PC-9 (cell line): ENCODE data around the gene SUGCT. TPM values are rescaled to one million over a fixed set of nuclear protein-coding genes. Genes with fewer than 3 reads are reported as not detected.

ENCODE experiments used
- BruUV-seq: library from RNA; stranded (reverse); fragments of 400-500 nt; replicated peaks from 2 replicates; lab custom pipeline; 2021; lab: Mats Ljungman, UMichigan
- CTCF ChIA-PET: fragments of 300-600 bp; sonication (Branson Sonifier 250); formaldehyde crosslinking; loops from one replicate; lab custom pipeline; 2022; ENCODE audit warnings: antibody characterized with exemption; lab: Charles Lee
- POLR2A ChIA-PET: fragments of 300-600 bp; sonication (Branson Sonifier 250); formaldehyde crosslinking; loops from one replicate; lab custom pipeline; 2022; ENCODE audit warnings: antibody characterized with exemption; ENCODE audit not compliant: unreplicated experiment; lab: Charles Lee
- DNase-seq, 2 experiments: peaks; one replicate each; pipeline versions ENCODE4 v3.0.0 to v3.0.0-alpha.2; 2015 to 2022; ENCODE audit warnings: mixed read lengths in 1 of 2
- H2AFZ ChIP-seq: fragments of 200-600 bp; sonication (generic); 2 replicates; pipeline ENCODE4 v1.8.1; 2017; ENCODE audit warnings: antibody characterized with exemption
- H3F3A ChIP-seq: fragments of 200-600 bp; sonication (generic); 2 replicates; pipeline ENCODE4 v1.8.1; 2017; ENCODE audit warnings: antibody characterized with exemption, mild to moderate bottlenecking, low read depth; ENCODE audit not compliant: insufficient read depth
- H3K27ac ChIP-seq: fragments of 200-600 bp; sonication (generic); 2 replicates; pipeline ENCODE4 v1.6.1; 2016; ENCODE audit warnings: mixed run types
- H3K27me3 ChIP-seq: fragments of 200-600 bp; sonication (generic); 2 replicates; pipeline ENCODE4 v1.6.1; 2016; ENCODE audit warnings: low read depth, mixed run types; ENCODE audit not compliant: insufficient read depth
- H3K36me3 ChIP-seq: fragments of 200-600 bp; sonication (generic); 2 replicates; pipeline ENCODE4 v1.6.1; 2016; ENCODE audit warnings: low read depth, mixed run types
- H3K4me1 ChIP-seq: fragments of 200-600 bp; sonication (generic); replicated peaks from 2 replicates; pipeline ENCODE4 v1.6.1; 2016; ENCODE audit warnings: mixed run types; ENCODE audit not compliant: insufficient read depth
- H3K4me2 ChIP-seq: fragments of 200-600 bp; sonication (generic); 2 replicates; pipeline ENCODE4 v1.6.1; 2017; ENCODE audit warnings: mixed run types
- H3K4me3 ChIP-seq: fragments of 200-600 bp; sonication (generic); 2 replicates; pipeline ENCODE4 v1.6.1; 2016; ENCODE audit warnings: mixed run types
- H3K79me2 ChIP-seq: fragments of 200-600 bp; sonication (generic); 2 replicates; pipeline ENCODE4 v1.6.1; 2017; ENCODE audit warnings: low read depth, mixed run types
- H3K9me2 ChIP-seq: fragments of 200-600 bp; sonication (generic); 2 replicates; pipeline ENCODE4 v1.8.1; 2017; ENCODE audit warnings: mild to moderate bottlenecking; ENCODE audit not compliant: insufficient read depth
- H3K9me3 ChIP-seq: fragments of 200-600 bp; sonication (generic); 2 replicates; pipeline ENCODE4 v1.8.1; 2016; ENCODE audit warnings: low read depth; ENCODE audit not compliant: insufficient read depth
- H4K20me1 ChIP-seq: fragments of 200-600 bp; sonication (generic); 2 replicates; pipeline ENCODE4 v1.8.1; 2017; ENCODE audit not compliant: insufficient read depth
- EZH2 ChIP-seq: fragments of 200-600 bp; sonication (generic); IDR thresholded peaks from 2 replicates; pipeline ENCODE4 v1.8.0; 2017; ENCODE audit warnings: antibody characterized with exemption, low read depth
- intact Hi-C: fragments of 100-400 bp; cut with micrococcal nuclease; formaldehyde crosslinking; loops from one replicate; pipeline ENCODE4 v1.10.0; 2022; ENCODE audit not compliant: unreplicated experiment
- total RNA-seq: library from RNA; stranded (reverse); gene quantifications from 2 replicates; pipeline ENCODE4 v1.2.3, GENCODE V29; 2021
- TF ChIP-seq, protein P1 (sequence below): fragments of 200-600 bp; sonication (generic); conservative IDR thresholded peaks from 2 replicates; pipeline ENCODE4 v1.6.1; 2017; ENCODE audit warnings: mixed run types, antibody characterized with exemption, mild to moderate bottlenecking, moderate library complexity

SUGCT gene
- total RNA-seq, 1 experiment from 2014 or later: 3.5 TPM

DNA sequence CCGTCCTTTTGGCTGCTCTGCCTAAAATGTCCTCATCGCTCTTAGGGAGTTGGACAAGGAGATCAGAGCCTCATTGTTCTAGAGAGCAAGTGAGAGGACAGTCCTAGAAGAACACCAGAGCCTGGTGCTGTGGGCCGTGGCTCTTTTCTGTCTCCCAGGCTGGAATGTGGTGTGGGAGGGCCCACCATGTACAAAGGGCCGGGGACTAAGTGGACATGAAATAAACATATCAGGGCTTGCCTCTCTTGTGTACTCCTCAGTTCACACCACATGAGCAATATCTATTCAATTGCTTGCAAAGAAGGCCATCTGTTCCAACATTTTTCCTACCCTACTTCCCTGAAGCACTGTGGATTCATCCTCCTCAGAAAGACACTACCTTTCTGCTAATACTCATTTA, 510.4 kb downstream of the SUGCT start:
- Histone ChIP-seq H2AFZ (no peak overlapping the region), H4K20me1 (no peaks in the 10 kb centered on the region), H3F3A (no peaks in the 10 kb centered on the region), H3K9me2 (no peaks in the 10 kb centered on the region), H3K79me2 (no peaks in the 10 kb centered on the region), H3K36me3 (no peaks in the 10 kb centered on the region), H3K4me3 (no peak overlapping the region), H3K4me2 (no peak overlapping the region), H3K27ac (no peak overlapping the region), H3K9me3 (no peaks in the 10 kb centered on the region), H3K27me3 (no peaks in the 10 kb centered on the region), H3K4me1 (no peaks in the 10 kb centered on the region)
- intact Hi-C loops: no loop called here
- CTCF ChIA-PET: no interaction called here
- BruUV-seq: no TSS peak
- TF ChIP-seq, protein P1, sequence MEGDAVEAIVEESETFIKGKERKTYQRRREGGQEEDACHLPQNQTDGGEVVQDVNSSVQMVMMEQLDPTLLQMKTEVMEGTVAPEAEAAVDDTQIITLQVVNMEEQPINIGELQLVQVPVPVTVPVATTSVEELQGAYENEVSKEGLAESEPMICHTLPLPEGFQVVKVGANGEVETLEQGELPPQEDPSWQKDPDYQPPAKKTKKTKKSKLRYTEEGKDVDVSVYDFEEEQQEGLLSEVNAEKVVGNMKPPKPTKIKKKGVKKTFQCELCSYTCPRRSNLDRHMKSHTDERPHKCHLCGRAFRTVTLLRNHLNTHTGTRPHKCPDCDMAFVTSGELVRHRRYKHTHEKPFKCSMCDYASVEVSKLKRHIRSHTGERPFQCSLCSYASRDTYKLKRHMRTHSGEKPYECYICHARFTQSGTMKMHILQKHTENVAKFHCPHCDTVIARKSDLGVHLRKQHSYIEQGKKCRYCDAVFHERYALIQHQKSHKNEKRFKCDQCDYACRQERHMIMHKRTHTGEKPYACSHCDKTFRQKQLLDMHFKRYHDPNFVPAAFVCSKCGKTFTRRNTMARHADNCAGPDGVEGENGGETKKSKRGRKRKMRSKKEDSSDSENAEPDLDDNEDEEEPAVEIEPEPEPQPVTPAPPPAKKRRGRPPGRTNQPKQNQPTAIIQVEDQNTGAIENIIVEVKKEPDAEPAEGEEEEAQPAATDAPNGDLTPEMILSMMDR: no peak
- DNase-seq: no peak
- POLR2A ChIA-PET: no interaction called here

DNA sequence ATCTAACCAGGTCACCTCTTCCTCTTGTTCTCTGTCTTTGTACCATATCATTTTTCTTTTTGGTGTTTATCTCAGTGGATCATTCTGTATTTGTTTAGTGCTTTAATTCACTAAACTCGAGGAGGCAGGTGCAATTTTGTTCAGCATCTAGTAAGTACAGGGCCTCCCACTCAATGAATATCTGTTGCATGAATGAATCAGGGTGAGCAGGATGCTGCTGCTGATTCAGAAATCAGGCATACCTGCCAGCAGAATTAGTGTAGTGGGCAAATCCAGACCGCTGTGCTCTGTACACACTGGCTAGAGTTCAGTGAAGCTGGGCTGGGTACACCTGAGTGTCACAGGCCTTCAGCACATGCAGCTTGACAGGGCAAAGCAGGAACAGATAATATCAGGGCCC, 511.9 kb downstream of the SUGCT start:
- no peaks in the 10 kb centered on the region for H3K79me2 ChIP-seq
- no peak overlapping the region for H3K4me3 ChIP-seq
- 0 out of 2 replicates have a peak, but pooled peaks cover 6% of the 10 kb centered on the region for H3K9me3 ChIP-seq
- TF ChIP-seq, protein P1: no peak
- no peak for TF ChIP-seq EZH2
- no peaks in the 10 kb centered on the region for H3K9me2 ChIP-seq
- no peak for DNase-seq
- no peak overlapping the region for H3K4me2 ChIP-seq
- no peaks in the 10 kb centered on the region for H3F3A ChIP-seq
- H3K27ac ChIP-seq: no peak overlapping the region
- H3K36me3 ChIP-seq: no peaks in the 10 kb centered on the region
- BruUV-seq: no TSS peak
- no peaks in the 10 kb centered on the region for H3K4me1 ChIP-seq
- no peaks in the 10 kb centered on the region for H3K27me3 ChIP-seq
- no peak overlapping the region for H2AFZ ChIP-seq
- POLR2A ChIA-PET: no interaction called here
- intact Hi-C loops: no loop called here
- CTCF ChIA-PET: no interaction called here
- no peaks in the 10 kb centered on the region for H4K20me1 ChIP-seq

DNA sequence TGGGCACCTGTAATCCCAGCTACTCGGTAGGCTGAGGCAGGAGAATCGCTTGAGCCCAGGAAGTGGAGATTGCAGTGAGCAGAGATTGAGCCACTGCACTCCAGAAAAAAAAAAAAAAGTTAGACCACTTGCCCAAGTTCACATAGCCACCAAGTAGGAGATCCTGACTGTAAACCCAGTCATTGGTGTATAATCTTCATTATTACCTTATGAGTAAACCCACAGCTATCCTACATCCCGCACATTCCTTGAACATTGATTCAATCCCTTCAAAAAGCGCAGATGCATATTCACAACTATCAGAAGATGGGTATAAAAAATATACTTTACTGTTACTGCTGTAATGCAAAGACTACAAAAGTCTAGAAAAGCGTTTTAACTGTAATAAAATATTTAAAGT, 512.9 kb downstream of the SUGCT start:
- DNase-seq: no peak
- H3K36me3 ChIP-seq: no peaks in the 10 kb centered on the region
- TF ChIP-seq EZH2: no peak
- TF ChIP-seq, protein P1: no peak
- intact Hi-C loops: no loop called here
- ChIA-PET CTCF (no interaction called here), POLR2A (no interaction called here)
- H3K9me2 ChIP-seq: no peaks in the 10 kb centered on the region
- H3K79me2 ChIP-seq: no peaks in the 10 kb centered on the region
- H3K4me2 ChIP-seq: no peak overlapping the region
- H3K27ac ChIP-seq: no peak overlapping the region
- no peaks in the 10 kb centered on the region for H3K4me1 ChIP-seq
- H3K4me3 ChIP-seq: no peak overlapping the region
- H3F3A ChIP-seq: no peaks in the 10 kb centered on the region
- H3K9me3 ChIP-seq: 0 out of 2 replicates have a peak, but pooled peaks cover 6% of the 10 kb centered on the region
- H4K20me1 ChIP-seq: no peaks in the 10 kb centered on the region
- H2AFZ ChIP-seq: no peak overlapping the region
- BruUV-seq: no TSS peak
- no peaks in the 10 kb centered on the region for H3K27me3 ChIP-seq
